ENCODE data around the gene GUSB.

Gene GUSB

GRCh38 chr7:65926588-65926987 lies 55.4 kb downstream of the GUSB start:
- no peak for DNase-seq

DNA sequence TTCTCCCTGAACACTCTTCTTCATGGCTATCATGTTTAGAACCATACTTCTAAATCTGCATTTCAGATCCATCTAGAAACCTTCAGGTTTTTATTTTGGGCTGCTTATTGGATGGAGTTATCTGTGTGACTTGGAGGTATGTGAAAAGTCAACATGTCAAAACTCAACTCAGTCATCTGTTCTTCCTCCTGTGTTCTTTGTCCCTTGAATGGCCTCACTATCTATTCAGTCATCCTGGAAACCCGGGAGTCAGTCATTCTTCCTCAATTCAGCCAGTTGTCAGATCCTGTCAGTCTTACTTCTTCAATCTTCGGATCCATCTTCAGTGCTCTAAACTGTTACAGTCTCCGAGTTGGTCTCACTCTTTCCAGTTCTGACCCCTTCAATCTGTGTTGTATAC lies 57.0 kb downstream of the GUSB start:
- no peak for DNase-seq

DNA sequence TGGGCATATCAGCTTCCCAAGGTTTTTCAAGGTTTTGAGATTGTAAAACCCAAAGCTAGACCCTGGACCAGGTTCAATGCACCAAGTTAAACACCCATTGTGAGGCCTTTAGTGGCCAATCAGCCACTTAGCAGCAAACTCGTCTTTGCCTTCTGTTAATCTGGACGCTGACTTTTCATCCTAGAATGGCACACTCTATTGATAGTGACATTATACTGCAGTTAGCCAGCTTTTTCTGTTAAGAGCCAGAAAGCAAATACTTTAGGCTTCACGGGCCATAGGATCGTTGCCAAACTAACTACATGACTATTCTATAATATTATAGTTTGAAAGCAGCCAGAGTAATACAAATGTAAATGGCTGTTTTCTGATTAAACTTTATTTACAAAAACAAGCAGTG lies 57.8 kb downstream of the GUSB start:
- no peak for DNase-seq

DNA sequence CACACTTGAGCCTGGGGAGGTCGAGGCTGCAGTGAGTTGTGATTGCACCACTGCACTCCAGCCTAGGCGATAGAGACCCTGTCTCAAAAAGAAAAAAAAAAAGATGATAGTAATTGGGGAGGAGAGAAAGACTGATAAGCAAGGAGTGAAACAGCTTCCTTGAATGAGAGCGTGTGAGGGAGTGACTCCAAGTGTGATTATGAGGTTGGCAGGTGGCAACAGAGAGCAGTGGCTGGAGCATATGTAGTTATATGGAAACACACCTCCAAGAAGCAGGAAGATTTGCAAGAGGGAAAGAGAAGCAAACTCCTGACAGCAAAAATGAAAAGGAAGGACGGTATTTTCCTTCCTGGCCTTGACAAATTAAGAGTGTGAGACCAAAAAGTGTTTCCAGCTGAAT lies 58.7 kb downstream of the GUSB start:
- no peak for DNase-seq

DNA sequence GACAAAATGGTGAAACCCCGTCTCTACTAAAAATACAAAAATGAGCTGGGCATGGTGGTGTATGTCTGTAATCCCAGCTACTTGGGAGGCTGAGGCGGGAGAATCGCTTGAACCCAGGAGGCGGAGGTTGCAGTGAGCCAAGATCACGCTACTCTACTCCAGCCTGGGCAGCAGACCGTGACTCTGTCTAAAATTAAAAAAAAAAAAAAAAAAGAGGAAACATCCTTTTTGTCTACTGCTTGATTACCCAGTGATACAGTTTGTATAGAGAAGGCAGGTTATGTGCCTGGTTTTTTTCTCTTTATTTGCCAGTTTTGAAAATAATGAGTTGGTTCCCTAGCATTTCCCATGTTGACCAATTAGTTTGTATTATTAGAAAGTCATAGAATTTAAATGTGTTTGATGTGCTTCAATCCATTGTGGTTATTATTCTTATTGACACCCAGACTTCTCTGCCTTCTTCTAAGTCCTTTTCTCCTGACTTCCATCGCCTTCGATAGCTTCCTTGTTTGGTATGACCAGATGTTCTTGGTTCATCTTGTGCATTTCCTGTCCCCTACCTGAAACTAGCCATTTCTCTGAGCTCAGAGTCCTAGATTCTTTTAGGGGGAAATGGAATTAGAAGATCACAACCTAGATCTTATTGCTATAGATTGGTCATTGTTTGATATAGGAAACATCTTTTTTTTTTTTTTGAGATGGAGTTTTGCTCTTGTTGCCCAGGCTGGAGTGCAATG lies 65.9 kb downstream of the GUSB start:
- DNase-seq, result no peak

GRCh38 chr7:65912237-65912636 lies 69.8 kb downstream of the GUSB start:
- DNase-seq, result no peak

Data from right forelimb (tissue), 1 donor.